Smooth muscle cell of trachea (primary cell): Measurements from ENCODE around the gene TM7SF2. TPM values are rescaled to one million over a fixed set of nuclear protein-coding genes. Genes with fewer than 3 reads are reported as not detected.

Experiments used
- total RNA-seq: library from RNA; depleted of rRNA; stranded (reverse); fragments of >200 nt; gene quantifications from 2 replicates; pipeline ENCODE4 v1.2.1, GENCODE V29; 2014

Gene TM7SF2
- 16.4 and 23.3 TPM in 2 replicates for total RNA-seq

GRCh38 chr11:65111744-65112545 is at the start of gene TM7SF2:
TSS of gene TM7SF2 (plus strand) at chr11:65111872. CDS start at chr11:65112016, 144 bp downstream.

GRCh38 chr11:65083834-65084597 is 27.7 kb upstream of the TM7SF2 start, which contains the start of the genes CDCA5 and ZFPL1:
TSS of gene CDCA5 (minus strand) at chr11:65084040. CDS start at chr11:65083978, 62 bp downstream.
TSS of gene ZFPL1 (plus strand) at chr11:65084222. CDS start at chr11:65084699, 477 bp downstream.

GRCh38 chr11:65095974-65096806 is 15.5 kb upstream of the TM7SF2 start, which contains the start of gene VPS51:
TSS of gene VPS51 (plus strand) at chr11:65096214. CDS start at chr11:65096251, 37 bp downstream.

GRCh38 chr11:65117206-65118096 is 5.8 kb downstream of the TM7SF2 start, which contains the start of gene ZNHIT2:
TSS of gene ZNHIT2 (minus strand) at chr11:65117701. CDS start at chr11:65117653, 48 bp downstream.

GRCh38 chr11:65121865-65122696 is 10.4 kb downstream of the TM7SF2 start, which contains the start of the genes FAU and MRPL49:
TSS of gene FAU (minus strand) at chr11:65122134. CDS start at chr11:65121813, 321 bp downstream.
TSS of gene MRPL49 (plus strand) at chr11:65122321. CDS start at chr11:65122347, 26 bp downstream.

GRCh38 chr11:65134240-65134951 is 22.7 kb downstream of the TM7SF2 start, which contains the start of gene SYVN1:
TSS of gene SYVN1 (minus strand) at chr11:65134519. CDS start at chr11:65133601, 918 bp downstream.

Other genes starting within 250 kb of the TM7SF2 start
- gene EHD1, start 233.3 kb upstream of the TM7SF2 start, total RNA-seq: 87.1 and 151 TPM in 2 replicates
- 19.6 and 20.5 TPM in 2 replicates for gene ATG2A, start 194.7 kb upstream of the TM7SF2 start, total RNA-seq
- gene PPP2R5B, start 187.2 kb upstream of the TM7SF2 start, total RNA-seq: 9.2 and 17.0 TPM in 2 replicates
- not detected in 2 replicates for gene GPHA2, start 176.0 kb upstream of the TM7SF2 start, total RNA-seq
- gene MAJIN, start 139.8 kb upstream of the TM7SF2 start, total RNA-seq: not detected in 2 replicates
- 1.0 and 2.5 TPM in 2 replicates for gene BATF2, start 114.9 kb upstream of the TM7SF2 start, total RNA-seq
- gene ARL2, start 97.7 kb upstream of the TM7SF2 start, total RNA-seq: 108 and 119 TPM in 2 replicates
- 12.9 and 23.5 TPM in 2 replicates for gene SNX15, start 84.4 kb upstream of the TM7SF2 start, total RNA-seq
- 9.2 and 14.4 TPM in 2 replicates for gene SAC3D1, start 70.7 kb upstream of the TM7SF2 start, total RNA-seq
- gene NAALADL1, start 53.3 kb upstream of the TM7SF2 start, total RNA-seq: 38.2 and 46.3 TPM in 2 replicates
- 1.2 and 9.7 TPM in 2 replicates for gene CDCA5, start 27.8 kb upstream of the TM7SF2 start, total RNA-seq
- 38.5 and 47.6 TPM in 2 replicates for gene ZFPL1, start 27.6 kb upstream of the TM7SF2 start, total RNA-seq
- gene VPS51, start 15.7 kb upstream of the TM7SF2 start, total RNA-seq: 170 and 228 TPM in 2 replicates
- gene ZNHIT2, start 5.8 kb downstream of the TM7SF2 start, total RNA-seq: 9.2 and 15.9 TPM in 2 replicates
- gene FAU, start 10.3 kb downstream of the TM7SF2 start, total RNA-seq: 159 and 247 TPM in 2 replicates
- 50.4 and 55.6 TPM in 2 replicates for gene MRPL49, start 10.4 kb downstream of the TM7SF2 start, total RNA-seq
- 19.8 and 22.7 TPM in 2 replicates for gene SYVN1, start 22.6 kb downstream of the TM7SF2 start, total RNA-seq
- gene SPDYC, start 58.4 kb downstream of the TM7SF2 start, total RNA-seq: not detected in 2 replicates
- gene CAPN1, start 70.1 kb downstream of the TM7SF2 start, total RNA-seq: 175 and 262 TPM in 2 replicates
- gene POLA2, start 150.1 kb downstream of the TM7SF2 start, total RNA-seq: 2.3 and 9.6 TPM in 2 replicates
- 33.2 and 47.8 TPM in 2 replicates for gene CDC42EP2, start 203.0 kb downstream of the TM7SF2 start, total RNA-seq
- 49.3 and 51.1 TPM in 2 replicates for gene DPF2, start 222.0 kb downstream of the TM7SF2 start, total RNA-seq
- gene TIGD3, start 242.9 kb downstream of the TM7SF2 start, total RNA-seq: under 0.01 TPM in 1 of 2 replicates, not detected in the other